Neural cell (in vitro differentiated cells): ENCODE results near the gene MPL. TPM values are rescaled to one million over a fixed set of nuclear protein-coding genes. Genes with fewer than 3 reads are reported as not detected.

Experiments
- H2AFZ ChIP-seq: fragments of 200-600, 300-800 bp; sonication (generic), shearing (Covaris generic); 2 replicates; pipeline ENCODE4 v1.6.0; 2014; ENCODE audit warnings: low read depth, mild to moderate bottlenecking, antibody characterized with exemption, low read length, moderate library complexity
- H3F3A ChIP-seq: fragments of 200-600 bp; shearing (Covaris generic); 2 replicates; pipeline ENCODE4 v1.6.1; 2016; ENCODE audit warnings: mild to moderate bottlenecking, moderate library complexity, mixed read lengths, antibody characterized with exemption, low read length; ENCODE audit not compliant: insufficient read depth, poor library complexity, severe bottlenecking
- H3K27ac ChIP-seq: fragments of 200-600, 300-800 bp; sonication (generic), shearing (Covaris generic); 2 replicates; pipeline ENCODE4 v1.5.1; 2014; ENCODE audit warnings: mild to moderate bottlenecking, low read length, moderate library complexity
- H3K27me3 ChIP-seq: fragments of 300-800, 200-600 bp; sonication (generic), shearing (Covaris generic); 2 replicates; pipeline ENCODE4 v1.6.0; 2014; ENCODE audit warnings: mild to moderate bottlenecking, low read depth, low read length, moderate library complexity; ENCODE audit not compliant: insufficient read depth
- H3K36me3 ChIP-seq: fragments of 300-800, 200-600 bp; sonication (generic), shearing (Covaris generic); 2 replicates; pipeline ENCODE4 v1.5.1; 2014; ENCODE audit warnings: mild to moderate bottlenecking, antibody characterized with exemption, low read length, moderate library complexity; ENCODE audit not compliant: insufficient read depth
- H3K4me2 ChIP-seq: fragments of 300-800, 200-600 bp; sonication (generic), shearing (Covaris generic); 2 replicates; pipeline ENCODE4 v1.6.0; 2014; ENCODE audit warnings: mild to moderate bottlenecking, low read length
- H3K4me3 ChIP-seq: fragments of 300-800, 200-600 bp; sonication (generic), shearing (Covaris generic); 2 replicates; pipeline ENCODE4 v1.5.1; 2014; ENCODE audit warnings: mild to moderate bottlenecking, low read length, moderate library complexity
- H3K79me2 ChIP-seq: fragments of 200-600 bp; shearing (Covaris generic); replicated peaks from 2 replicates; pipeline ENCODE4 v1.6.0; 2014; ENCODE audit warnings: mild to moderate bottlenecking, low read length, moderate library complexity; ENCODE audit not compliant: insufficient read depth
- H3K9ac ChIP-seq: fragments of 300-800, 200-600 bp; sonication (generic), shearing (Covaris generic); 2 replicates; pipeline ENCODE4 v1.6.1; 2016; ENCODE audit warnings: mild to moderate bottlenecking, low read length, mixed read lengths
- H3K9me2 ChIP-seq: fragments of 200-600 bp; shearing (Covaris generic); 2 replicates; pipeline ENCODE4 v1.6.1; 2016; ENCODE audit warnings: mild to moderate bottlenecking, low read length, mixed read lengths; ENCODE audit not compliant: insufficient read depth
- H3K9me3 ChIP-seq: fragments of 200-600, 300-800 bp; sonication (generic), shearing (Covaris generic); 2 replicates; pipeline ENCODE4 v1.6.1; 2016; ENCODE audit warnings: mild to moderate bottlenecking, mixed run types, low read length, moderate library complexity, mixed read lengths
- H4K20me1 ChIP-seq: fragments of 200-600 bp; shearing (Covaris generic); 2 replicates; pipeline ENCODE4 v1.6.1; 2016; ENCODE audit warnings: mild to moderate bottlenecking, mixed run types; ENCODE audit not compliant: insufficient read depth
- EP300 ChIP-seq: fragments of 450-650 bp; conservative IDR thresholded peaks from 2 replicates; pipeline ENCODE4 v1.6.1; 2014; ENCODE audit warnings: antibody characterized with exemption, mild to moderate bottlenecking, moderate library complexity; ENCODE audit not compliant: poor library complexity, severe bottlenecking
- EZH2 ChIP-seq: fragments of 200-600, 300-800 bp; shearing (Covaris generic), sonication (generic); IDR thresholded peaks from 2 replicates; pipeline ENCODE4 v1.6.1; 2014; ENCODE audit warnings: antibody characterized with exemption, low read length, borderline replicate concordance, mild to moderate bottlenecking; ENCODE audit not compliant: insufficient read depth, poor library complexity, severe bottlenecking
- MXI1 ChIP-seq: fragments of 450-650 bp; conservative IDR thresholded peaks from 2 replicates; pipeline ENCODE4 v1.6.1; 2014; ENCODE audit warnings: antibody characterized with exemption, mild to moderate bottlenecking; ENCODE audit not compliant: poor library complexity, severe bottlenecking
- POLR2AphosphoS5 ChIP-seq: IDR thresholded peaks from 2 replicates; pipeline ENCODE4 v1.6.1; 2012
- RAD21 ChIP-seq: fragments of 450-650 bp; conservative IDR thresholded peaks from 2 replicates; pipeline ENCODE4 v1.6.1; 2014; ENCODE audit warnings: antibody characterized with exemption, mild to moderate bottlenecking, moderate library complexity
- SMC3 ChIP-seq: fragments of 450-650 bp; conservative IDR thresholded peaks from 2 replicates; pipeline ENCODE4 v1.6.1; 2014; ENCODE audit warnings: antibody characterized with exemption, mild to moderate bottlenecking, moderate library complexity; ENCODE audit not compliant: poor library complexity
- TAF1 ChIP-seq: IDR thresholded peaks from 2 replicates; pipeline ENCODE4 v1.6.1; 2012; ENCODE audit warnings: low read depth
- polyA plus RNA-seq: library from polyadenylated mRNA; depleted of rRNA; stranded (reverse); fragments of >200 nt; gene quantifications from 2 replicates; pipeline ENCODE4 v1.2.3, GENCODE V29; 2014
- TF ChIP-seq, protein P1 (sequence below): IDR thresholded peaks from 2 replicates; pipeline ENCODE4 v1.6.1; 2012; ENCODE audit warnings: borderline replicate concordance
- TF ChIP-seq, protein P2 (sequence below): fragments of 450-650 bp; IDR thresholded peaks from 2 replicates; pipeline ENCODE4 v1.5.1; 2014; ENCODE audit warnings: antibody characterized with exemption, mild to moderate bottlenecking, moderate library complexity; ENCODE audit not compliant: poor library complexity, severe bottlenecking

The MPL gene
- polyA plus RNA-seq, 1 donor from 2014 or later, result not detected

GRCh38 chr1:43389326-43390313, 52.0 kb downstream of the MPL start, which contains the start of the genes MED8 and SZT2:
MED8 (minus strand) TSS chr1:43389800; CDS start chr1:43389764, 36 bp downstream.
SZT2 (plus strand) TSS chr1:43389899; CDS start chr1:43389969, 70 bp downstream.
- Histone ChIP-seq H3K9me2 (no peaks in the 10 kb centered on the region), H3K9me3 (no peaks in the 10 kb centered on the region), H3K4me2 (peak within 1 kb of the TSS; percentile 80), H3K9ac (peak within 1 kb of the TSS; percentile 83), H3K4me3 (peak within 1 kb of the TSS; percentile 84), H3K27ac (peak within 1 kb of the TSS; percentile 79), H3K27me3 (no peaks in the 10 kb centered on the region), H3K36me3 (no peaks in the 10 kb centered on the region), H3F3A (no peaks in the 10 kb centered on the region), H4K20me1 (no peaks in the 10 kb centered on the region), H3K79me2 (peaks cover 31% of the 10 kb centered on the region), H2AFZ (peak within 1 kb of the TSS; percentile 81)
- TF ChIP-seq, protein P1, sequence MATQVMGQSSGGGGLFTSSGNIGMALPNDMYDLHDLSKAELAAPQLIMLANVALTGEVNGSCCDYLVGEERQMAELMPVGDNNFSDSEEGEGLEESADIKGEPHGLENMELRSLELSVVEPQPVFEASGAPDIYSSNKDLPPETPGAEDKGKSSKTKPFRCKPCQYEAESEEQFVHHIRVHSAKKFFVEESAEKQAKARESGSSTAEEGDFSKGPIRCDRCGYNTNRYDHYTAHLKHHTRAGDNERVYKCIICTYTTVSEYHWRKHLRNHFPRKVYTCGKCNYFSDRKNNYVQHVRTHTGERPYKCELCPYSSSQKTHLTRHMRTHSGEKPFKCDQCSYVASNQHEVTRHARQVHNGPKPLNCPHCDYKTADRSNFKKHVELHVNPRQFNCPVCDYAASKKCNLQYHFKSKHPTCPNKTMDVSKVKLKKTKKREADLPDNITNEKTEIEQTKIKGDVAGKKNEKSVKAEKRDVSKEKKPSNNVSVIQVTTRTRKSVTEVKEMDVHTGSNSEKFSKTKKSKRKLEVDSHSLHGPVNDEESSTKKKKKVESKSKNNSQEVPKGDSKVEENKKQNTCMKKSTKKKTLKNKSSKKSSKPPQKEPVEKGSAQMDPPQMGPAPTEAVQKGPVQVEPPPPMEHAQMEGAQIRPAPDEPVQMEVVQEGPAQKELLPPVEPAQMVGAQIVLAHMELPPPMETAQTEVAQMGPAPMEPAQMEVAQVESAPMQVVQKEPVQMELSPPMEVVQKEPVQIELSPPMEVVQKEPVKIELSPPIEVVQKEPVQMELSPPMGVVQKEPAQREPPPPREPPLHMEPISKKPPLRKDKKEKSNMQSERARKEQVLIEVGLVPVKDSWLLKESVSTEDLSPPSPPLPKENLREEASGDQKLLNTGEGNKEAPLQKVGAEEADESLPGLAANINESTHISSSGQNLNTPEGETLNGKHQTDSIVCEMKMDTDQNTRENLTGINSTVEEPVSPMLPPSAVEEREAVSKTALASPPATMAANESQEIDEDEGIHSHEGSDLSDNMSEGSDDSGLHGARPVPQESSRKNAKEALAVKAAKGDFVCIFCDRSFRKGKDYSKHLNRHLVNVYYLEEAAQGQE, result peak; percentile 78
- TF ChIP-seq EP300 (peak; percentile 62), RAD21 (peak; percentile 37), MXI1 (peak; percentile 85), EZH2 (no peak), SMC3 (peak; percentile 54), POLR2AphosphoS5 (peak; percentile 89), TAF1 (peak; percentile 28)
- TF ChIP-seq, protein P2, sequence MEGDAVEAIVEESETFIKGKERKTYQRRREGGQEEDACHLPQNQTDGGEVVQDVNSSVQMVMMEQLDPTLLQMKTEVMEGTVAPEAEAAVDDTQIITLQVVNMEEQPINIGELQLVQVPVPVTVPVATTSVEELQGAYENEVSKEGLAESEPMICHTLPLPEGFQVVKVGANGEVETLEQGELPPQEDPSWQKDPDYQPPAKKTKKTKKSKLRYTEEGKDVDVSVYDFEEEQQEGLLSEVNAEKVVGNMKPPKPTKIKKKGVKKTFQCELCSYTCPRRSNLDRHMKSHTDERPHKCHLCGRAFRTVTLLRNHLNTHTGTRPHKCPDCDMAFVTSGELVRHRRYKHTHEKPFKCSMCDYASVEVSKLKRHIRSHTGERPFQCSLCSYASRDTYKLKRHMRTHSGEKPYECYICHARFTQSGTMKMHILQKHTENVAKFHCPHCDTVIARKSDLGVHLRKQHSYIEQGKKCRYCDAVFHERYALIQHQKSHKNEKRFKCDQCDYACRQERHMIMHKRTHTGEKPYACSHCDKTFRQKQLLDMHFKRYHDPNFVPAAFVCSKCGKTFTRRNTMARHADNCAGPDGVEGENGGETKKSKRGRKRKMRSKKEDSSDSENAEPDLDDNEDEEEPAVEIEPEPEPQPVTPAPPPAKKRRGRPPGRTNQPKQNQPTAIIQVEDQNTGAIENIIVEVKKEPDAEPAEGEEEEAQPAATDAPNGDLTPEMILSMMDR, result peak; percentile 7

- H3K4me2 ChIP-seq, result no peak overlapping the region
- H3K9me3 ChIP-seq, result no peaks in the 10 kb centered on the region
- H3K9me2 ChIP-seq, result no peaks in the 10 kb centered on the region
- H3K79me2 ChIP-seq, result peaks cover 34% of the 10 kb centered on the region
- no peaks in the 10 kb centered on the region for H3K36me3 ChIP-seq
- H3F3A ChIP-seq, result no peaks in the 10 kb centered on the region
- no peak overlapping the region for H2AFZ ChIP-seq
- H3K9ac ChIP-seq, result no peak overlapping the region
- no peaks in the 10 kb centered on the region for H3K27me3 ChIP-seq
- no peaks in the 10 kb centered on the region for H4K20me1 ChIP-seq
- TF ChIP-seq MXI1, result no peak
- no peak for TF ChIP-seq TAF1
- TF ChIP-seq EP300, result no peak
- TF ChIP-seq, protein P1, result no peak
- no peak overlapping the region for H3K27ac ChIP-seq
- no peak overlapping the region for H3K4me3 ChIP-seq
Measured at GRCh38 chr1:43392702-43393101, 55.1 kb downstream of the MPL start.
